NCI-H748 (cell line): ENCODE measurements around the gene RELA.
"Not testable (repeated sequence)": the region's sequence is repeated elsewhere in the genome, so short reads cannot be mapped to it uniquely, and the experiment has no call there.

ENCODE experiments used
- DNase-seq: peaks from one replicate; lab custom pipeline; 2025; ENCODE audit not compliant: unreplicated experiment; lab: John Stamatoyannopoulos, UW

The RELA gene

DNA sequence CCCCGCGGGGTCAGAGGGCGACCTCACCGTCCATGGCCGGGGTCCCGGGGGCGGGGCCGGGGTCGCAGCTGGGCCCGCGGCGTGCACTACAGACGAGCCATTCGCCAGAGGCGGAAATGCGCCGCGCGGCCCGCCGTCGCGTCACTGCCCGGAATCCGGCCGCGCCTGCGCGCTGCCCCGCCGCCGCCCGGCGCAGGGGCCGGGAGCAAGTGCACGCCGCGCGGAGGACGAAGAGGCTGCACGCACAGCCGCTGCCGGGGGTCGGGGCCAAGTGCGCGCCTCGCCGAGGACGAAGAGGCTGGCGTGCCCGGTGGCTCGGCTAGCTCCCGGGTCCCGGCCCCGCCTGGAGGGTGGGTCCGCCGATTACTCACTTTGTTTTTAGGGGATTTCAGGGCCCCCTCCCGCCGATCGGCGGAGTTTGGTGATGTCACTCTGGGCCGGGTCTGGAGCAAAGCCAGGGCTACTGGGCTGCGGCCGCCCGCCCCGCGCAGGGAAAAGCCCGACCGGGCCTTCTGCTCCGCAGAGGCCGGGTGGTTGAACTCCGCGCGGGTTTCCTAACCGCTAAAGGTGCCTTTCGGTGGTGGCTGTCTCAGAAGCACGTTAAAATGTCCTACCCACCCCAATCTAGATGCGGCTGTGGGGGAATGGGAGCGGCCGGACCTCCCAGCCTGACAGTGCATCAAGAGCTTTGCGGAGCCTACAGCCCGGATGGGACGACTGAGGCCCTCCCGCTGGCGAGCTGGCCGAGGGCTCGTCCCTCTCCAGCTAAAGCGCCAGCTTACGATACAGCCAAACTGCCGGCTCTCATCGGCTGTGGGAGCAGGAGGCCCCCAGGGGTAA, at the start of gene RELA:
Gene RELA (minus strand): TSS at position 118 of the 840 bp plus-strand sequence. CDS start 84 bp downstream, at position 34.
- DNase-seq, result peak; percentile 89

DNA sequence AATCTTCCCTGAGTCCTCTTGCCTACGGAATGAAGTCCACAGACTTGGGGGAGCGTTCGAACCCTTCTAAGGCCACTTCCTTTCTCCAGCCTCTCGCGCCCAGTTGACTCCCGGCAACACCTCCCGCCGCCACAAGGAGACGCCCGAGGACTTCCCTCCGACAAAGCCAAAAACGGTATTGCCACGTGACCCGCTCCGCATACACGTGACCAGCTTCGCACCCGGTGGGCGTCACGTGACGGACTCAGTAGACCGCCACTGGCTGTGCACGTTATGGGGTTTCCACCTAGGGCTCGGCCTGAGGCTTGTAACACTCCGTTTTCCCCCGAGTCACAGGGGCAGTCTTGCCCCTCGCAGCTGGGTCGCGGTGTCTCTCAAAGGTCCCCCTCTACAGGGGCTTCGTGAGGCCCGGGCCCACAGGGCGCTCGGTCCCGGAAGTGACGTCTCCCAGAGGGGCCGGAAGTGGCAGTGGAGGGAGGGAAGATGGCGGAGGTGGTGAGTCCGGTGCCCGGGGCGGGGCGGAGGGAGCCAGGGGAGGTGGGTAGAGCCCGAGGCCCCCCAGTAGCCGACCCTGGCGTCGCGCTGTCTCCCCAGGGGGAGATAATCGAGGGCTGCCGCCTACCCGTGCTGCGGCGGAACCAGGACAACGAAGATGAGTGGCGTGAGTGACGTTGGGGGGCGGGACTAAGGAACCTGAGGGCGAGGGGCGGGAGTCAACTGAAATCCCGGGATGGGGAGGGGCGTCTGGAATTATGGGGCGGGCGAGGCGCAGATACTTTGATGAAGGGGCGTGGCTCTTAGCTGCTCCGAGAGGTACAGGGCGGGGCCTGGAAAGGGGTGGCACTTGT, 49.3 kb upstream of the RELA start, which contains the start of gene KAT5:
Gene KAT5 (plus strand): TSS at position 468 of the 848 bp plus-strand sequence. CDS start 16 bp downstream, at position 484.
- peak; percentile 98 for DNase-seq

DNA sequence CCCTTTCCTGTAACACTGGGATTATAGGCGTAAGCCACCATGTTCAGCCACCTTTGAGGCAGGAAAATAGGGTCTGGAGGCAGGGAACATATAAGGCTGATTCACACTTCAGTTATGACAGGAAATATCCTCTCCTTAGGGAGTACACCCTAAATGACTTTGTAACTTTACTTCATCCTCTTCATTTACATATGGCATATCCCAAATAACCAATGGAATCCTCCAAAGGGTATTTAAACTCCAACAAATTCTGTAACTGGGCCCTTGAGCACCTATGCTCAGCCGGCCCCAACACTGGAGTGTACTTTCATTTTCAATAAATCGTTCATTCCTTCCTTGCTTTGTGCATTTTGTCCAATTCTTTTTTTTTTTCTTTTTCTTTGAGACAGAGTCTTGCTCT, 47.7 kb upstream of the RELA start:
- DNase-seq, result no peak

DNA sequence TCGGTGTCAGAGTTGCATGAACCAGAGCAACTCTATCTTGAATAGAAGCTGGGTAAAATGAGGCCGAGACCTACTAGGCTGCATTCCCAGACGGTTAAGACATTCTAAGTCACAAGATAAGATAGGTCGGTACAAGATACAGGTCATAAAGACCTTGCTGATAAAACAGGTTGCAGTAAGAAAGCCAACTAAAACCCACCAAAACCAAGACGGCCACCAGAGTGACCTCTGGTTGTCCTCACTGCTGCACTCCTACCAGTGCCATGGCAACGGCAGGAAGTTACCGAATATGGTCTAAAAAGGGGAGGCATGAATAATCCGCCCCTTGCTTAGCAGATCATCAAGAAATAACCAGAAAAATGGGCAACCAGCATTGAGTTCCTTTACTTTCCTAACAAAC, 46.9 kb upstream of the RELA start:
- DNase-seq, result no peak

DNA sequence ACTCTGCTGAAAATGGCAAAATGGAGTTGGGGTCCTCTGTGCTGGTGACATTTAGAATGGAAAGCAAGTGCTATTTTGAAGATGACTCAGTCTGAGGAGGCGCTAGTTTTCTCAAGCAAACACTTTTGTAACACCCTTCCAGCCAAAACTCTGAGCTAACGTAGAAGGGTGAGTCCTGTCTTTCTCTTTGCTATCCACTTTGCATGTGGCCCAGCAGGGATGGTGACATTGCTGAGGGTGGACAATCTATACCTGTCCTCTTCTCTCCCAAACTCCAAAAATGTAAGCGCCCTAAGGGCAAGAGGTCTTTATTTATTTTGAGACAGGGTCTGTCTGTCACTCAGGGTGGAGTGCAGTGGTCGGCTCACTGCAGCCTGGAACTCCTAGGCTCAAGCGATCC, 45.7 kb upstream of the RELA start:
- no peak for DNase-seq

DNA sequence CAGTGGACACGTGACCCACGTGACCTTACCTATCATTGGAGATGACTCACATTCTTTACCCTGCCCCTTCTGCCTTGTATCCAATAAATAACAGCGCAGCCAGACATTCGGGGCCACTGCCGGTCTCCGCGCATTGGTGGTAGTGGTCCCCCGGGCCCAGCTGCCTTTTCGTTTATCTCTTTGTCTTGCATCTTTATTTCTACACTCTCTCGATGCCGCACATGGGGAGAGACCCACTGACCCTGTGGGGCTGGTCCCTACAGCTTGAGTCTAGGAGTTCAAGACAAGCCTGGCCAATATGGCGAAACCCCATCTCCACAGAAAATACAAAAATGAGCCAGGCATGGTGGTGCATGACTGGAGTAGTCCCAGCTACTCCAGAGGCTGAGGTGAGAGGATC, 44.3 kb upstream of the RELA start:
- DNase-seq, result not testable (repeated sequence)

DNA sequence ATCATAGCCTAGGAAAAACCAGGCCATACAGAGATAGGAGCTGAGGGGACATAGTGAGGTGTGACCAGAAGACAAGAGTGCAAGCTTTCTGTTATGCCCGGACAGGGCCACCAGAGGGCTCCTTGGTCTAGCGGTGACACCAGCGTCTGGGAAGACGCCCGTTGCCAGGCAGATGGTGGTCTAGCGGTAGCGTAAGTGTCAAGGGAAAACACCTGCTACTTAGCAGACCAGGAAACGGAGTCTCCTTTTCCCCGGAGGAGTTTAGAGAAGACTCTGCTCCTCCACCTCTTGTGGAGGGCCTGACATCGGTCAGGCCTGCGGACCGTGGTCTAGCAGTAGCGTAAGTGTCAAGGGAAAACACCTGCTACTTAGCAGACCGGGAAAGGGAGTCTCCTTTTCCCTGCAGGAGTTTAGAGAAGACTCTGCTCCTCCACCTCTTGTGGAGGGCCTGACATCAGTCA, 43.6 kb upstream of the RELA start:
- DNase-seq, result peak; percentile 74

DNA sequence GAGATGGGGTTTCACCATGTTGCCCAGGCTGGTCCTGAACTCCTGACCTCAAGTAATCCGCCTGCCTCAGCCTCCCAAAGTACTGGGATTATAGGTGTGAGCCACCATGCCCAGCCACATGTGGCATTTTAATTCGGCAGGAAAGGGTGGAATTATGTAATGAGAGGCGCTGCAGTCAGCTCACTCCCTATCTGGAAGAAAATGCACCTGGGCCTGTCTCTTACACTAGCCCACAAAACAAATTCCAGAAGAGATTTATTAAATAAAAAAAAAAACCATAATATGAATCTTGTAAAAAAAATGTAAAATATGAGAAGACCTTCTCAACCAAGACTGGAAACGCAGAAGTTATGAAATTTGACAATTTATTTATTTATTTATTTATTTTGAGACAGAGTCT, 41.1 kb upstream of the RELA start:
- no peak for DNase-seq

DNA sequence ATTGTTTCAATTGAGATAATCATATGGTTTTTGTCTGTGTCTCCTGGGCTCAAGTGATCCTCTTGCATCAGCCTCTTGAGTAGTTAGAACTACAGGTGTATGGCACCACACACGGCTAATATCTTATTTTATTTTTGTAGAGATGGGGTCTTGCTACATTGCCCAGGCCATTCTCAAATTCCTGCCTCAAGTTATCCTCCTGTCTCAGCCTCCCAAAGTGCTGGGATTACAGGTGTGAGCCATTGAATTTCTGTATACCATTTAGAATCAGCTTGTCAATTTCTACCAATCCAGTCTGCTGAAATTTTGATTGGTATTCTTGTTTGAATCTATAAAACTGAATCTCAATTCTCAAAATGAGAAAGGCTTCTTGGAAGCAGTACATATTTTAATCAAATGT, 39.0 kb upstream of the RELA start:
- DNase-seq, result no peak

DNA sequence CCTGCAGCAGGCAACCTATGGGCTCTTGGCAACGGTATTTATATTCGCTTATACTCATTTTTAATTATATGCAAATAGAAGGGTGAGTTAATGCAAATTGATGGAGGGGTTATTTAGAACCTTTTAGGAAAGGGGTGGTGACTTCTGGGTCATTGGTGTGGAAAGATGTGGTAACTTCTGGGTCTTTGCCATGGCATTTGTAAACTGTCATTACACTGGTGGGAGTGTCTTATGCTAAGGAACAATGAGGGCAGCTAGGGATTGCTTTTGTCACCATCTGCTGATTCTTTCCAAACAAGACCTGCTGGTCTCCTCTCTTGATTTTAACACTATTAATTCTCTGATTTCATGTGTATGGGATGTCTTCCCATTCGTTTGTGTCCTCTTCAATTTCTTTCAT, 37.7 kb upstream of the RELA start:
- peak; percentile 52 for DNase-seq

DNA sequence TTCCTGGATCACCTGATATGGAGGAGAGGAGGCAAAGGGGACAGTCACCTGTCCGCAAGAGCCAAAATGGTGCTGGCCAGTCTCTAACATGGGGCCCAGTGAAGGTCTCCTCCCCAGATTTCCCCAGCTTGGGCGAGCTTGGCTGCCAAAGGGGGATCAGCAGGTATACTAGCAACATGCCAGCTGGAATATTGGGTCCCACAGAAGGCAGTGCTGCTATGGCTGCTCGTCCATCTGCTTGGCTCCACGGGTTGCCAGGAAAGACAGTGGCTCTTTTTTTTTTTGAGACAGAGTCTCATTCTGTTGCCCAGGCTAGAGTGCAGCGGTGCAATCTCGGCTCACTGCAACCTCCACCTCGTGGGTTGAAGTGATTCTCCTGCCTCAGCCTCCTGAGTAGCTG, 36.6 kb upstream of the RELA start:
- DNase-seq, result no peak

DNA sequence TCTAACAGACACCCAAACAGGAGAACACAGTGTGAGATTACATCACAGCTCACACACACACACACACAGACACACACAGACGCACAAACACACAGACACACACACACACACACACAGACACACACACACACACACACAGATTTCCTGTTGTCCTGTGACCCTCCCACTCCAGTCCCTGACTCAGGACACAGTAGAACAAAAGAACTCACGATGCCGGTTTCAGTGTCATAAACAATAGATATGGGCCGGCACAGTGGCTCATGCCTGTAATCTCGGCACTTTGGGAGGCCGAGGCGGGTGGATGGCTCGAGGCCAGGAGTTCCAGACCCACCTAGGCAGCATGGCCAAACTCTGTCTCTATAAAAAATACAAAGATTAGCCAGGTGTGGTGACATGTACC, 35.5 kb upstream of the RELA start:
- no peak for DNase-seq

DNA sequence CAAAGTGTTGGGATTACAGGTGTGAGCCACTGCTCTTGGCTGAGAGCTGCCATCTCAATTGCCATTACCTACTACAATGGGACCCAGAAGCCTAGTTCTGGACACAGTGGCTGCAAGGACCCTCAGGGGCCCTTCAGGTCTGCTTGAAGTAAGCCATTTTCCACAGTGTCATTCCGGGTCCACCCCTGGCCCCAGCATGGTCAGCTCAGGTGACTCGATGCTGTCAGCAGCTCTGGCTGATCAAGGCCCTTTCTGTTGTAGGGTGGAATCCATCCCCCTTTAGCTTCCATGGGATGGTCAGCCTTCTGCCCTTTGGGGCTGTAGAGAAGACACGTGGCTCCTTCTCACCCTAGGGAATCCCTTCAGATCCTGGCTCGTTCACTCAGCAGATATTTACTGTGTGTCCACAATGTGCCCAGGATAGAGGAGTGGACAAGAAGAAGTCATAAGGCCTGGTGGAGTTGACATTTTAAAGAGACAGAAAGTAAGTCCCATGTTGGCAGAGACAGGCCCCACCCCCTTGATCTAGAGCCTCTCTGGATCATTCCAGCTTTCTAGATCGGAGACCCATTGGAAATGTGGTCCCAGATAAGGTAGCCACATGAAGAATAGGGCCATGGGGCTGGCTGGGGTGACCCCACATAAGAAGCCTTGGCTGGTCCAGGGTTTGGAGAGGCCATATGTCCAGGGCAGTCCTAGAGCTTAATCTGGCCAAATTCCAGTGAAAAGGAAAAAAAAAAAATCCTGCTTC, 34.3 kb upstream of the RELA start:
- no peak for DNase-seq

DNA sequence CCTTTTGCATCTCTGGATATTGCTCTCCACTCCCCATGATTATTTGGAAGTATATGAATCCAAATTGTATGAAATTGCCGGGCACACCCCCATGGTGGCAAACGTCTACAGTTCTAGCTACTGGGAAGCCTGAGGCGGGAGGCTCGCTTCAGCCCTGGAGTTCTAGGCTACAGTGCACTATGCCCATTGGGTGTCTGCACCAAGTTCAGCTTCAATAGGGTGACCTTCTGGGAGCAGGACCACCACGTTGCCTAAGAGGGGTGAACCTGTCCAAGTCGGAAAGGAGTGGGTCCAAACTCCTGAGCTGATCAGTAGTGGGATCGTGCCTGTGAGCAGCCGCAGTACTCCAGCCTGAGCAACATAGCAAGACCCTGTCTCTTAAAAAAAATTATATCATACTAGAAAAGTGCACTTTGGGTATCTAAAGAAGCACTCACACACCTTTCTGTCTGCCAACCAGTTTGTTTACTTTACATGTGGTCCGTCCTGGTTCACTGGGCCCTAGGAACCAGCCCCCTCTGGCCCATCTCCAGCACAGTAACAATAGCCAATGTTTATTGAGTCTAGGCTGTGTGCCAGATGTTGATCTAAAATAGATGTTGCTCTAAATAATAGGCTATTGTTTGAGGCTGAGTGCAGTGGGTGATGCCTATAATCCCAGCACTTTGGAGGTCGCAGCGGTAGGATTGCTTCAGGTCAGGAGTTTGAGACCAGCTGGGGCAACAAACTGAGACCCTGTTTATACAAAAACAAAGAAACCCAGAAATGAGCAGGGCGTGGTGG, 32.9 kb upstream of the RELA start:
- DNase-seq, result peak; percentile 97

DNA sequence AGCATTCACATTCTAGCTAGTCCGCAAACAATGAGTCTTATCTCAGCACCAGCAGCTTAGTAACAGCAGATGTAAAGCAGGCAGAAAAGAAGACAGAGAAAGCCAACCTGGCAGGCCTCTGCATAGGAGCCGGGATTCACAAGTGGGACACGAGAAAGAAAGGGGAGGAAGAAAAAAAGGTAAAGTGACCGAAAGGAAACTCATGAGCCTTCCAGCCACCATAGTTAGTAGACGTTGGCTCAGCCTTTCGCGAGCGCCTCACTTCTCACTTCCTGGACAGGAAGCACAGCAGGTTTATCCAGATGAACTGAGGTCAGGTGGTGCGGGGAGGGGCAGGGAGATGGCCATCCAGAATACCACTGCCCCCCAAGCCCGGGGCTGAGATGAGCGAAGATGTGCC, 29.7 kb upstream of the RELA start:
- DNase-seq, result no peak

DNA sequence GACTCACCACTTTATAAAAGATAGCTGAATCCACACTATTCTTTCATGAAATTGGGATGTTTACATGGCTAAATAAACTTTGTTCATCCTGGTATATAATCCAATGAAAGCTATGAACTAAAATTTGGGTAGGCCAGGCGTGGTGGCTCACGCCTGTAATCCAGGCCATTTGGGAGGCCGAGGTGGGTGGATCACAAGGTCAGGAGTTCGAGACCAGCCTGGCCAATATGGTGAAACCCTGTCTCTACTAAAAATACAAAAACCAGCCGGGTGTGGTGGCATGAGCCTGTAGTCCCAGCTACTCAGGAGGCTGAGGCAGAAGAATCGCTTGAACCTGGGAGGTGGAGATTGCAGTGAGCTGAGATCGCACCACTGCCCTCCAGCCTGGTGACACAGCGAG, 29.1 kb upstream of the RELA start:
- not testable (repeated sequence) for DNase-seq

DNA sequence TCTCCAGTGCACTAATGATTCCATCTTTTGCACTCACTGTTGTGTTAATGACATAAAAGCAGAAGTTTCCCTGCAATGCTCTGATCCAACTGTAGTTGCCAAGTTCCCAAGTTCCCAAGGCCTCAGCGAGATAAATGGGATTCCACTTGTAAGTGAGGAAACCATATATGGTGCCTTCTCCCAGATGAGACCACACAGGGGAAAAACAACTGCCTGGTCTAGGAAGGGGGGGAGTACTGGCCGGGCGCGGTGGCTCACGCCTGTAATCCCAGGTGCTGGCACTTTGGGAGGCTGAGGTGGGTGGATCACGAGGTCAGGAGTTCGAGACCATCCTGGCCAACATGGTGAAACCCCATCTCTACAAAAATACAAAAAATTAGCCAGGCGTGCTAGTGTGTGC, 23.3 kb upstream of the RELA start:
- DNase-seq, result no peak

DNA sequence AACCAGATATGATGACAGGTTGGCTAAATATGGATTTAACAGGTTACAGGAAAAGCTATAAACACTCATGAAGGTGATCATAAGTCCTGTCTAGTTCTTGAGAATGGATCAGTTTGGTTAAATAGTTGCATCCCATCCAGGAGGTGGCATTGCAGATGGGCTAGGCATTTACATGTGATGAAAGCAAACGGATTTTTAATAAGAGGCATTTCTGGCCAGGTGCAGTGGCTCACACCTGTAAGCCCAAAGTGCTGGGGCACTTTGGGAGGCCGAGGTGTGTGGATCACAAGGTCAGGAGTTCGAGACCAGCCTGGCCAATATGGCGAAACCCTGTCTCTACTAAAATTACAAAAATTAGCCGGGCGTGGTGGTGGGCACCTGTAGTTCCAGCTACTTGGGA, 20.8 kb upstream of the RELA start:
- DNase-seq, result not testable (repeated sequence)

DNA sequence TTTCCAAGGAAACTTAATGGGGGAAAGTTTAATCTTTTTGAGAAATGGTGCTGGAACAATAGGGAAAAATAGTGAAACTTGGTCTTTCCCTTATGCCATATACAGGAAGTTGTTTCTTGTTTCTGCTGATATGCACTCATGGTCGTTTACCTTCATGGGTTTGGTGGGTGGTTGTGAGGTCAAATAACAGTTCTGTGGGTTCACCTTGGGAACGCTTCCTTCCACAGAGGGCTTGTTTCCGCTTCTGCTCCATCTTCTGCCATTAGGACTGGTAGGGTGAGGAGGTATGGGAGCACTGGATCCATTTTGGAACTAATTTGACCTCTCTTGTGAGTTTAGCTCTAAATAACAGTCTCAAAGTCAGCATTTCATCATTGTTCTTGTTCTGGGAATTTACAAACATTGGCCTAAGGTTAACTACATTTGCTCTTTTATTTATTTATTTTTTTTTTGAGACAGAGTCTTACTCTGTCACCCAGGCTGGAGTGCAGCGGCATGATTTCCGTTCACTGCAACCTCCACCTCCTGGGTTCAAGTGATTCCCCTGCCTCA, 17.6 kb upstream of the RELA start:
- no peak for DNase-seq

DNA sequence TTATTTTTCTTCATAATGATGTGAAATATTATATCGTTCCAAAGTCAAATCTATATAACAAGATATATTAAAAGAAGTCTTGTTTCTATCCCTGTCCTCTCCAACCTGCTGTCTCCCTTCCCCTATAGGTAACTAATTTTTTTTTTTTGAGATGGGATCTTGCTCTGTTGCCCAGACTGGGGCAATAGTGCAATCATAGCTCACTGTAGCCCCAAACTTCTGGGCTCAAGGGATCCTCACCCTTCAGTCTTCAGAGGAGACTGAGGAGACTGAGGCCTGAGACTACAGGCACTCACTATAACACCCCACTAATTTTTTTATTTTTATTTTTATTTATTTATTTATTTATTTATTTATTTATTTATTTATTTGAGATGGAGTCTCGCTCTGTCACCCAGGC, 10.3 kb upstream of the RELA start:
- no peak for DNase-seq
